Loucy (cell line): Measurements from ENCODE around the gene AK4.

Experiments used
- H2AFZ ChIP-seq: fragments of 200-600 bp; sonication (generic); 2 replicates; pipeline ENCODE4 v1.6.0; 2016; ENCODE audit warnings: antibody characterized with exemption, mild to moderate bottlenecking, low read length, moderate library complexity
- H3F3A ChIP-seq: fragments of 200-600 bp; 2 replicates; pipeline ENCODE4 v1.6.0; 2016; ENCODE audit warnings: antibody characterized with exemption, low read depth, mild to moderate bottlenecking
- H3K27me3 ChIP-seq: fragments of 200-600 bp; sonication (generic); 2 replicates; pipeline ENCODE4 v1.6.1; 2014; ENCODE audit warnings: low read length, mild to moderate bottlenecking; ENCODE audit not compliant: insufficient read depth, poor library complexity, severe bottlenecking
- H3K36me3 ChIP-seq: fragments of 200-600 bp; sonication (generic); 2 replicates; pipeline ENCODE4 v1.6.1; 2016; ENCODE audit warnings: low read length; ENCODE audit not compliant: insufficient read depth
- H3K4me1 ChIP-seq: fragments of 200-600 bp; sonication (generic); 2 replicates; pipeline ENCODE4 v1.5.1; 2014; ENCODE audit warnings: low read length, mild to moderate bottlenecking; ENCODE audit not compliant: insufficient read depth, poor library complexity, severe bottlenecking
- H3K4me2 ChIP-seq: fragments of 200-600 bp; sonication (generic); 2 replicates; pipeline ENCODE4 v1.6.0; 2014; ENCODE audit warnings: antibody characterized with exemption, low read length, low read depth, mild to moderate bottlenecking; ENCODE audit not compliant: poor library complexity, severe bottlenecking
- H3K4me3 ChIP-seq: fragments of 200-600 bp; sonication (generic); 2 replicates; pipeline ENCODE4 v1.5.1; 2014; ENCODE audit warnings: low read length, mild to moderate bottlenecking, mixed read lengths; ENCODE audit not compliant: poor library complexity, severe bottlenecking
- H3K79me2 ChIP-seq: fragments of 200-600 bp; sonication (generic); 2 replicates; pipeline ENCODE4 v1.6.1; 2014; ENCODE audit warnings: low read length; ENCODE audit not compliant: insufficient read depth
- H3K9ac ChIP-seq: fragments of 200-600 bp; sonication (generic); 2 replicates; pipeline ENCODE4 v1.6.0; 2014; ENCODE audit warnings: mild to moderate bottlenecking, low read depth, low read length, moderate library complexity; ENCODE audit not compliant: poor library complexity, severe bottlenecking
- H3K9me2 ChIP-seq: fragments of 200-600 bp; sonication (generic); replicated peaks from 2 replicates; pipeline ENCODE4 v1.6.1; 2016; ENCODE audit warnings: low read depth, low read length, mixed read lengths
- H3K9me3 ChIP-seq: fragments of 200-600 bp; sonication (generic); 2 replicates; pipeline ENCODE4 v1.6.1; 2014; ENCODE audit warnings: mild to moderate bottlenecking, antibody characterized with exemption, low read length, low read depth; ENCODE audit not compliant: insufficient read depth
- H4K20me1 ChIP-seq: fragments of 200-600 bp; sonication (generic); 2 replicates; pipeline ENCODE4 v1.6.0; 2014; ENCODE audit warnings: antibody characterized with exemption, low read length, mild to moderate bottlenecking; ENCODE audit not compliant: insufficient read depth, poor library complexity, severe bottlenecking
- EZH2phosphoT487 ChIP-seq: fragments of 200-600 bp; IDR thresholded peaks from 2 replicates; pipeline ENCODE4 v1.6.1; 2018; ENCODE audit warnings: antibody characterized with exemption, mild to moderate bottlenecking, moderate library complexity, borderline replicate concordance
- TF ChIP-seq, protein P1 (sequence below): fragments of 200-600 bp; sonication (generic); conservative IDR thresholded peaks from 2 replicates; pipeline ENCODE4 v1.5.1; 2014; ENCODE audit warnings: mild to moderate bottlenecking, antibody characterized with exemption, low read length

Gene AK4

GRCh38 chr1:65197636-65198035 lies 49.6 kb downstream of the AK4 start:
- Histone ChIP-seq H3K9me3 (no peaks in the 10 kb centered on the region), H3K9ac (no peak overlapping the region), H2AFZ (no peak overlapping the region), H3K4me2 (no peak overlapping the region), H3F3A (no peaks in the 10 kb centered on the region), H3K79me2 (peaks cover 97% of the 10 kb centered on the region), H3K9me2 (no peaks in the 10 kb centered on the region), H4K20me1 (peaks cover 35% of the 10 kb centered on the region), H3K27me3 (no peaks in the 10 kb centered on the region), H3K4me3 (no peak overlapping the region), H3K36me3 (peaks cover 67% of the 10 kb centered on the region; the same call in 1 of the 2 replicates), H3K4me1 (no peaks in the 10 kb centered on the region)
- TF ChIP-seq EZH2phosphoT487, result no peak
- TF ChIP-seq, protein P1, sequence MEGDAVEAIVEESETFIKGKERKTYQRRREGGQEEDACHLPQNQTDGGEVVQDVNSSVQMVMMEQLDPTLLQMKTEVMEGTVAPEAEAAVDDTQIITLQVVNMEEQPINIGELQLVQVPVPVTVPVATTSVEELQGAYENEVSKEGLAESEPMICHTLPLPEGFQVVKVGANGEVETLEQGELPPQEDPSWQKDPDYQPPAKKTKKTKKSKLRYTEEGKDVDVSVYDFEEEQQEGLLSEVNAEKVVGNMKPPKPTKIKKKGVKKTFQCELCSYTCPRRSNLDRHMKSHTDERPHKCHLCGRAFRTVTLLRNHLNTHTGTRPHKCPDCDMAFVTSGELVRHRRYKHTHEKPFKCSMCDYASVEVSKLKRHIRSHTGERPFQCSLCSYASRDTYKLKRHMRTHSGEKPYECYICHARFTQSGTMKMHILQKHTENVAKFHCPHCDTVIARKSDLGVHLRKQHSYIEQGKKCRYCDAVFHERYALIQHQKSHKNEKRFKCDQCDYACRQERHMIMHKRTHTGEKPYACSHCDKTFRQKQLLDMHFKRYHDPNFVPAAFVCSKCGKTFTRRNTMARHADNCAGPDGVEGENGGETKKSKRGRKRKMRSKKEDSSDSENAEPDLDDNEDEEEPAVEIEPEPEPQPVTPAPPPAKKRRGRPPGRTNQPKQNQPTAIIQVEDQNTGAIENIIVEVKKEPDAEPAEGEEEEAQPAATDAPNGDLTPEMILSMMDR, result no peak

- TF ChIP-seq, protein P1, result no peak
- no peak for TF ChIP-seq EZH2phosphoT487
- Histone ChIP-seq H3K36me3 (peaks cover 65% of the 10 kb centered on the region; the same call in 1 of the 2 replicates), H3K4me3 (no peak overlapping the region), H3K79me2 (peaks cover 97% of the 10 kb centered on the region), H3K9ac (no peak overlapping the region), H3F3A (no peaks in the 10 kb centered on the region), H3K4me1 (no peaks in the 10 kb centered on the region), H3K9me2 (no peaks in the 10 kb centered on the region), H2AFZ (no peak overlapping the region), H3K9me3 (no peaks in the 10 kb centered on the region), H3K27me3 (no peaks in the 10 kb centered on the region), H3K4me2 (no peak overlapping the region), H4K20me1 (peaks cover 35% of the 10 kb centered on the region)
These were observed 50.1 kb downstream of the AK4 start for GRCh38 chr1:65198096-65198495.

- Histone ChIP-seq H3F3A (no peaks in the 10 kb centered on the region), H4K20me1 (peaks cover 29% of the 10 kb centered on the region), H3K4me3 (no peak overlapping the region), H2AFZ (no peak overlapping the region), H3K79me2 (peaks cover 98% of the 10 kb centered on the region), H3K9ac (no peak overlapping the region), H3K9me3 (no peaks in the 10 kb centered on the region), H3K27me3 (no peaks in the 10 kb centered on the region), H3K4me2 (no peak overlapping the region), H3K4me1 (no peaks in the 10 kb centered on the region), H3K36me3 (peaks cover 51% of the 10 kb centered on the region; the same call in 1 of the 2 replicates), H3K9me2 (no peaks in the 10 kb centered on the region)
- TF ChIP-seq, protein P1, result no peak
- no peak for TF ChIP-seq EZH2phosphoT487
These were observed 52.4 kb downstream of the AK4 start for GRCh38 chr1:65200411-65200810.
